SW 1271 (cell line): ENCODE data around the gene CYSRT1.

Experiments used
- DNase-seq, 2 experiments: peaks; one replicate each; lab custom pipeline; 2025; lab: John Stamatoyannopoulos, UW

The CYSRT1 gene

GRCh38 chr9:137190315-137190856 is 34.6 kb upstream of the CYSRT1 start:
- no peak for DNase-seq

- DNase-seq, result no peak
Measured at GRCh38 chr9:137191245-137191644, 33.7 kb upstream of the CYSRT1 start.

- no peak for DNase-seq
Measured at GRCh38 chr9:137191691-137192447, 33.1 kb upstream of the CYSRT1 start.

GRCh38 chr9:137192448-137192780 is 32.6 kb upstream of the CYSRT1 start:
- DNase-seq, result no peak

- DNase-seq, result no peak
Measured at GRCh38 chr9:137192859-137193258, 32.1 kb upstream of the CYSRT1 start.

GRCh38 chr9:137193771-137194170 is 31.2 kb upstream of the CYSRT1 start:
- no peak for DNase-seq

- no peak for DNase-seq
Measured at GRCh38 chr9:137194388-137194787, 30.6 kb upstream of the CYSRT1 start.

- no peak for DNase-seq
Measured at GRCh38 chr9:137194909-137195308, 30.1 kb upstream of the CYSRT1 start.

- no peak for DNase-seq
Measured at GRCh38 chr9:137195525-137196220, 29.3 kb upstream of the CYSRT1 start.

GRCh38 chr9:137198051-137198901 is 26.7 kb upstream of the CYSRT1 start:
- no peak for DNase-seq

- DNase-seq, result no peak
Measured at GRCh38 chr9:137198902-137199283, 26.1 kb upstream of the CYSRT1 start.

- DNase-seq, result no peak
Measured at GRCh38 chr9:137199411-137200121, 25.4 kb upstream of the CYSRT1 start.

GRCh38 chr9:137200311-137201204 is 24.4 kb upstream of the CYSRT1 start, which contains the start of gene TPRN:
Gene TPRN (minus strand): TSS chr9:137200741. CDS start chr9:137200711, 30 bp downstream.
- peak; percentile 99 for DNase-seq

GRCh38 chr9:137201205-137201868 is 23.6 kb upstream of the CYSRT1 start:
- DNase-seq, result no peak

GRCh38 chr9:137202966-137203365 is 22.0 kb upstream of the CYSRT1 start:
- DNase-seq, result no peak

GRCh38 chr9:137204731-137205125 is 20.2 kb upstream of the CYSRT1 start:
- DNase-seq, result no peak

- DNase-seq, result peak; percentile 73 to 82
Measured at GRCh38 chr9:137205126-137206069, 19.6 kb upstream of the CYSRT1 start, which contains the start of the genes NDOR1 and TMEM203. Gene NDOR1 (plus strand): TSS chr9:137205700. CDS start chr9:137205778, 78 bp downstream. Gene TMEM203 (minus strand): TSS chr9:137205648. CDS start chr9:137205414, 234 bp downstream.

- DNase-seq, result no peak
Measured at GRCh38 chr9:137206602-137207001, 18.4 kb upstream of the CYSRT1 start.

GRCh38 chr9:137211532-137211931 is 13.4 kb upstream of the CYSRT1 start:
- no peak for DNase-seq
